GM12801 (cell line): ENCODE data around the gene IL24.

ENCODE experiments used
- CTCF ChIP-seq: IDR thresholded peaks from one replicate; pipeline ENCODE4 v1.5.1; 2011; ENCODE audit warnings: control low read depth; ENCODE audit not compliant: insufficient read length; ENCODE audit errors: extremely low read depth

IL24 gene

DNA sequence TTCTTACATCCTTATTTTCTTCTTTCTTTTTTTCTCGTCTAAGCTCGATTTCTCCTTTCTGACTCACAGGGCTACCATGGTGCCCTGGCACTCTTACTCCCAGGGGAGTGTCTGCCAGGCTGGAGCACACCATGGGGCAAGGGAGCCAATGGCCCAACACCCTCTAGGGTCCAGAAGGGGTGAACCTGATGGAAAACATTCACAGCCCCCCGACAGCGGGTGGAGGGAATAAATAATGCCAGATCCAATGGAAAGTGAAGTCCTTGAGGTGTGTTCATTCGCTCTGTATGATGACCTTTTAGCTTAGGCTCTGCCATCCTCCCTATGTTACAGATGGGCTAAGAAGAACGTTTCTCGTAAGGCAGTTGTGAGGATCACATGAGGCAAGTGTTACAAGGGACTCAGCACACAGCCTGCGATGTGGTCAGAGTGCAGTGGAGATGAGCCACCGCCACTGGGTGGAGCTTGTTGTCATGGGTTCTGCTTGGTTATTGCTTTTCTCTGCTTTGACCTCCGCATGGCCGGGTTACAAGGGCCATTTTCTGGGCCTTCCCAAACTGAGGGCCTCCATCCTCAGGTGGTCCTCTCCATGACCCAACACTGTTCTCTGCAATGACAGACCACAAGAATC lies 28.0 kb downstream of the IL24 start:
- TF ChIP-seq CTCF: no peak

GRCh38 chr1:206926286-206926685 lies 29.0 kb downstream of the IL24 start:
- TF ChIP-seq CTCF: no peak

GRCh38 chr1:206929524-206929923 lies 32.3 kb downstream of the IL24 start:
- TF ChIP-seq CTCF: no peak

DNA sequence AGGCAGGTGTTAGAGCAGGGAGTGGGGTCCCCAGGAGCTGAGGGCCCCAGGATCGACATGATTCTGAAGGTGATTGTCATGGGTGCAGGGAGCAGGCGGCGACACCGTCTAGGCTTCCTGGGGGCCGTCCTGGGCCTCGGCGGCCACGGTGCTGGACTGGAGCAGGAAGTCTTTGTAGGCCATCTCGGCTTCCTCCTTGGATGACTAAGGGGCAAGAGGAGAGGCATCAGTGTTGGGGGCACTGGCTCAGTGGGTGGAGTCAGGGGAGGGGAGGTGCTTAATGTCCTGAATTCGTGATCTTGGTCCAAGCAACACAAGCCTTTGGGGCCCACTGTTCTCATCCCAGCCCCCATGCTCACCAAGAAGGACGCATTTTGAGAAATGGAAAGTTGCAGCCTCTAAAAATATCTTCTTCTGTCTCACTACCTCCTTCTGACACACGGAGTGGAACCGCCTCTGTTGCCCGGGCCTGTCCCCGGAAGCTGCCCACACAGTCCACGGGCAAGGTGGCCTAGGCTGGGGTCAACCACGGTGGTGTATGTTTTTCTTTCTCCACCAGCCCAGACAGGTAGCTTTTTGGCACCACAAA lies 33.1 kb downstream of the IL24 start:
- TF ChIP-seq CTCF: no peak

- no peak for TF ChIP-seq CTCF
Measured at GRCh38 chr1:206931709-206932108, 34.5 kb downstream of the IL24 start.

DNA sequence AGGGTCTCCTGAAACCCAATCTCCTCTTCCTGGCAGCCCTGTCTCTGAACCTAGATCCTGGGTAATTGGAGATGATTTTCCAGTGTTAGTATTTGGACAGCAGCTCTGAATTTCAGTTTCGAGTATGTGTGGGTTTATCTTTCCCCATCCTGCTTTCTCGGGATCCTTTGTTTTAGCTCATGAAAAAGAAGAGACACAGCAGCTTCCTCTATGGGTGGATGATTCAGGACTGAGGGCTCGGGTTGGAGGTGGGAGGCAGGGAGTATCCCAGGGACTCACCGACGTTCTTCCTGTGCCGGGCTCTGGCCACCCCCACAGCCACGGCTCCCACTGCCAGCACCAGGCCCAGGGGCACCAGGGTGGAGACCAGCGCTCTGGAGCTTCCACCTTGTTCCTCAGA lies 34.9 kb downstream of the IL24 start:
- TF ChIP-seq CTCF: no peak

- TF ChIP-seq CTCF: peak; percentile 6
Measured at GRCh38 chr1:206933333-206933945, 36.2 kb downstream of the IL24 start.
